HG03354 (cell line): ENCODE measurements around the gene RGS6.

Experiments
- ATAC-seq: cut with Tn5 transposase; IDR thresholded peaks from one replicate; pipeline ENCODE4 v1.9.1; 2021; ENCODE audit warnings: mild to moderate bottlenecking; ENCODE audit not compliant: unreplicated experiment, poor library complexity, severe bottlenecking

Gene RGS6

GRCh38 chr14:72607386-72608130 is 675.3 kb downstream of the RGS6 start:
- no peak for ATAC-seq

GRCh38 chr14:72608391-72609204 is 676.4 kb downstream of the RGS6 start:
- no peak for ATAC-seq

- no peak for ATAC-seq
Measured at GRCh38 chr14:72609205-72609916, 677.1 kb downstream of the RGS6 start.

- ATAC-seq, result no peak
Measured at GRCh38 chr14:72610096-72610830, 678.0 kb downstream of the RGS6 start.

- no peak for ATAC-seq
Measured at GRCh38 chr14:72610831-72611200, 678.6 kb downstream of the RGS6 start.

DNA sequence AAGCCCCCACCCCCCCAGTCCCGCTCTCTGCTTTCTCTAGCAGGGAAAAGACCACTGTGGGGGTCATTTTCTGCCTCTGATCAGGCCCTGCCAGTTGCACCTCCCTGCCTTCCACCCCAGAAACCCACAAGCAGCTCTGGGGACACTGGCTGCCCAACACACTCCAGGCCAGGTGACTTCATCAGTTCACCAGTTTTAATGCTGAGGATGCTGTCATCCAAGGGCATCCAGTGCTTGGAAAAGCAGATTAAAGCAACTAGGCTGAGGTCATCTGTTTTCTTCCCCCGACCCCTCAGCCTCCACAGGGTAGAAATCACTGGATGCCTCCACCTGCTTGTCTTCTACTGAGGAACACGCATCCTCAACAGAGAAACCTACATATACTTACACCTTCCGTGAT is 679.3 kb downstream of the RGS6 start:
- no peak for ATAC-seq

DNA sequence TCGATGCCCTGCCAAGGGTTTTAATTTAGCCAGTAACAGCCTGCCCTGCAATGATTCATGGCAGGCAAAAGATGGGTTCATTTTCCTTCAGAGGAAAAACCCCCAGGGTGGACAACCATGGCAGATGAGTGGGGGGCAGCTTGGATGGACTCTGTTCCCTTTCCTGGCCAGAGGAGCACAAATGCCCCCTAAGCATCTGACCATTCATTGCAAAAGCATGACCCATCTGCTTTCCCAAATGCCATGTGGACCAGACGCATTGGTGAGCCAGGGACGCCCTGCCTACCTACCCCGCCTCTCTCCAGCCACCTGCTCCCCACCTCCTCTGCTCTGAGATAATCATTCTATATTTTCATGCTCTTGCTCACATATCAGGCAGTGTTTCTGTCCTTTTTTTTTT is 679.8 kb downstream of the RGS6 start:
- no peak for ATAC-seq

- no peak for ATAC-seq
Measured at GRCh38 chr14:72613231-72613974, 681.2 kb downstream of the RGS6 start.

GRCh38 chr14:72613975-72614319 is 681.7 kb downstream of the RGS6 start:
- no peak for ATAC-seq

DNA sequence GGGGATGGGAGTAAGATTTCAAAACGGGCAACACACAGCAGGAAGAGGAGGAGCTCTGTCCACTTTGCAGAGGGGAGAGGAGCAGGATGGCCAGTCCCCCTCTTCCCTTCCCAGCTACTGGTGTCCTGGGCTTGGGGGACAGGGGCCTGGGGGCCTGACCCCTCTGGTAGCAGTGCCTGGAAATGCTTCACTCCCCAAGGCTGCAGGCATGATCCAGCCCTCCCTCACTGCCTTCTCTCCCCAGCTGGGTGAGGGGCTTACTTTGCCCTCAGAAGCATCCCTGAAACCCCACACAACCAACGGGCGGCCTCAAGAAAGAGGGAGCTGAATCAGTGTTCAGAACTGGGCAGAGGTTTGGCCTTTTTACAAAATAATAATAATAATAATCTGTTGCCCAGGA is 682.1 kb downstream of the RGS6 start:
- ATAC-seq, result no peak

DNA sequence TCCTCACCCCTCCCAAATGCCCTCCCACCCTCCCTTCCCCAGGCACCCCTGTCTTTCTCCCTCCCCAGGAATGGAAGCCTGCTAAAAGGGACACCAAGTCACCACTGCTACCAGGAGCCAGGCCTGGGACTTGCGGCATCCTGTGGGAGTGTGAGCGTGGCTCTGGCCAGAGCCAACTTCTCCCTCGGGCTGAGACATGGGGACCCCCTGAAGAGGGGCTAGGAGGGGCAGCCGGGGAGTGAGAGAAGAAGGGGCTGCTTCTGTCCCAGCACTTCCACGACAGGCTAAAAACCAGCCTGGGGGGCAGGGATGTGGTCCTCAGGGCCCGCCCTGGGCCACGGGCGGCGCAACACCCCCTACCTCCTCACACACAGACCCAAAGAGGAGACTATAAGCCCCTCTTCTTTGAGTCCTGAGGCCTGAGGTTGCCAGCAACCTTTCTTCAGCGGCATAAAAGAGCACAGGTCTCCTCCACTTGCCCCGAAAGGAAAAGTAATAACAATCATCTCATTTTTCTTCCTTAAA is 682.7 kb downstream of the RGS6 start:
- ATAC-seq, result no peak

- ATAC-seq, result no peak
Measured at GRCh38 chr14:72615451-72616121, 683.4 kb downstream of the RGS6 start.
